A673 (cell line): Measurements from ENCODE around the gene GPR161. TPM values are rescaled to one million over a fixed set of nuclear protein-coding genes. Genes with fewer than 3 reads are reported as not detected.

ENCODE experiments used
- BruUV-seq: library from RNA; stranded (reverse); fragments of 400-500 nt; replicated peaks from 2 replicates; lab custom pipeline; 2021; lab: Mats Ljungman, UMichigan
- CTCF ChIA-PET: fragments of 300-600 bp; sonication (Branson Sonifier 250); formaldehyde crosslinking; loops from one replicate; lab custom pipeline; 2022; ENCODE audit warnings: antibody characterized with exemption; lab: Charles Lee
- POLR2A ChIA-PET: fragments of 300-600 bp; sonication (Branson Sonifier 250); formaldehyde crosslinking; loops from one replicate; lab custom pipeline; 2022; ENCODE audit warnings: antibody characterized with exemption; ENCODE audit not compliant: low non-redundant PET; lab: Charles Lee
- DNase-seq: peaks from one replicate; pipeline ENCODE4 v3.0.0-alpha.2; 2015; ENCODE audit warnings: low spot score
- H3K27ac ChIP-seq: fragments of 200-600 bp; sonication (generic); 2 replicates; pipeline ENCODE4 v1.5.1; 2016; ENCODE audit warnings: mixed run types, low read depth, mild to moderate bottlenecking, mixed read lengths, antibody characterized with exemption, low read length; ENCODE audit not compliant: poor library complexity, severe bottlenecking
- H3K27me3 ChIP-seq: fragments of 200-600 bp; sonication (generic); replicated peaks from 2 replicates; pipeline ENCODE4 v1.6.1; 2017; ENCODE audit warnings: mixed run types, low read depth, mild to moderate bottlenecking, mixed read lengths, antibody characterized with exemption, low read length; ENCODE audit not compliant: insufficient read depth, poor library complexity
- H3K36me3 ChIP-seq: fragments of 200-600 bp; sonication (generic); 2 replicates; pipeline ENCODE4 v1.6.1; 2016; ENCODE audit warnings: mixed run types, mild to moderate bottlenecking, mixed read lengths, antibody characterized with exemption, low read length; ENCODE audit not compliant: insufficient read depth, poor library complexity, severe bottlenecking
- H3K4me1 ChIP-seq: fragments of 200-600 bp; sonication (generic); 2 replicates; pipeline ENCODE4 v1.6.1; 2017; ENCODE audit warnings: mixed run types, mild to moderate bottlenecking, mixed read lengths, antibody characterized with exemption, low read length; ENCODE audit not compliant: insufficient read depth, poor library complexity, severe bottlenecking
- H3K4me3 ChIP-seq: fragments of 200-600 bp; sonication (generic); 2 replicates; pipeline ENCODE4 v1.5.1; 2016; ENCODE audit warnings: low read depth, mixed run types, mild to moderate bottlenecking, mixed read lengths, low read length; ENCODE audit not compliant: poor library complexity, severe bottlenecking
- H3K9me3 ChIP-seq: fragments of 200-600 bp; sonication (generic); 2 replicates; pipeline ENCODE4 v1.6.1; 2016; ENCODE audit warnings: mixed run types, low read depth, mild to moderate bottlenecking, mixed read lengths, antibody characterized with exemption, low read length; ENCODE audit not compliant: poor library complexity, severe bottlenecking
- CTCF ChIP-seq: fragments of 300-800, 200-600 bp; sonication (generic); conservative IDR thresholded peaks from 2 replicates; pipeline ENCODE4 v1.5.1; 2017; ENCODE audit warnings: low read depth, mild to moderate bottlenecking, antibody characterized with exemption, low read length, moderate library complexity, mixed read lengths
- EZH2 ChIP-seq: fragments of 200-600 bp; sonication (generic); IDR thresholded peaks from 2 replicates; pipeline ENCODE4 v1.6.1; 2017; ENCODE audit warnings: borderline replicate concordance, low read depth, mild to moderate bottlenecking, mixed read lengths, antibody characterized with exemption, low read length; ENCODE audit not compliant: poor library complexity, severe bottlenecking
- intact Hi-C: fragments of 100-400 bp; cut with micrococcal nuclease; formaldehyde crosslinking; loops from one replicate; pipeline ENCODE4 v1.10.0; 2022; ENCODE audit not compliant: unreplicated experiment
- total RNA-seq: library from RNA; stranded (reverse); gene quantifications from 2 replicates; pipeline ENCODE4 v1.2.3, GENCODE V29; 2021

The GPR161 gene
- total RNA-seq, 1 experiment from 2014 or later: 17.4 TPM

DNA sequence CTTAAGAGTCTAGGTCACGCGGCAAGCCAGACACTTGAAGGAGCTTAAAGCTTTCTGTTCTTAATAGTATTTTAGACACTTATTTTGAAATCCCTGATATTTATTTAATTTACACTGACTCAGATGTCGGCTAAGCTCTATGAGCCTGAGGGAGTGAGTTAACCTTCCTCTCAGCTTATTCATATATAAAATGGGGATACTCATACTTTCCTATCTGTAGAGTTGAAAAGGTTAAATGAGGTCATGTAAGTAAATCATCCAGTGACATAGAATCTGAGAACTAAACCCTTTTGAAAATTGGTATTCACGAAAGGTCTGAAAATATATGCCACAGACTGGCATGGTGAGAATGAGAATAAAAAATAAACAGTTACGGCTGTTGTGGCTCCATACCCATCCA lies 1.4 kb upstream of the GPR161 start:
- TF ChIP-seq EZH2: no peak
- TF ChIP-seq CTCF: no peak
- Histone ChIP-seq H3K4me1 (peaks cover 18% of the 10 kb centered on the region), H3K27me3 (no peaks in the 10 kb centered on the region), H3K4me3 (no peak overlapping the region), H3K27ac (no peak overlapping the region), H3K9me3 (no peaks in the 10 kb centered on the region), H3K36me3 (no peaks in the 10 kb centered on the region)
- CTCF ChIA-PET: no interaction called here
- intact Hi-C loops: no loop called here
- POLR2A ChIA-PET: no interaction called here
- no TSS peak for BruUV-seq
- no peak for DNase-seq

DNA sequence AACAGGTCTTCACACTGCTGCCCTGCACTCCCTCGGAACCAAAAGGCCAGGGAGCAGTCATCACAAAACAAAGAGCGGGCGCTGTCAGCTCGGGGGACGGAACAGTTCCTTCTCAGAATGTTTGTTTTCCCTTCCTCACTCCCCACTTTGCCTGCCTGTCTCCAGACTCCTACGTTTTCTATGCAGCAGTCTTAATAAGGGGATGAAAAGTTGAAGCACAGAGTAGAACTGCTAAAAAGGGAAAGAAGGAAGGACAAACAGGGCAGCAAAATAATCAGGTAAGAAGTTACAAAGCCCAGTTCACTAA lies 738 bp upstream of the GPR161 start:
- Histone ChIP-seq H3K27me3 (no peaks in the 10 kb centered on the region), H3K4me3 (peak overlapping the region; percentile 92), H3K36me3 (no peaks in the 10 kb centered on the region), H3K9me3 (no peaks in the 10 kb centered on the region), H3K27ac (peak overlapping the region; percentile 21), H3K4me1 (peaks cover 18% of the 10 kb centered on the region)
- intact Hi-C loops: no loop called here
- BruUV-seq: no TSS peak
- ChIA-PET CTCF (no interaction called here), POLR2A (no interaction called here)
- DNase-seq: no peak
- TF ChIP-seq EZH2 (no peak), CTCF (no peak)

- DNase-seq: peak; percentile 18
- POLR2A ChIA-PET: no interaction called here
- Histone ChIP-seq H3K4me1 (peaks cover 18% of the 10 kb centered on the region), H3K4me3 (peak overlapping the region; percentile 92), H3K9me3 (no peaks in the 10 kb centered on the region), H3K27ac (peak overlapping the region; percentile 68), H3K27me3 (no peaks in the 10 kb centered on the region), H3K36me3 (no peaks in the 10 kb centered on the region)
- intact Hi-C loops: no loop called here
- BruUV-seq: no TSS peak
- CTCF ChIA-PET: no interaction called here
- TF ChIP-seq EZH2 (no peak), CTCF (0 out of 2 replicates have a peak, but pooled peaks have one; percentile 10)
Observed at GRCh38 chr1:168135921-168136708, 615 bp downstream of the GPR161 start.
